Gastrocnemius medialis (tissue), 4 donors: ENCODE data around the gene CDA.

Experiments used
- CTCF ChIP-seq, 5 experiments: fragments of 450-650 bp in 3 of 5; fragments of 200-600 bp in 2 of 5; sonication (generic) in 2 of 5; IDR thresholded peaks in 4 of 5; conservative IDR thresholded peaks in 1 of 5; 1 replicate in 4 of 5; 2 replicates in 1 of 5; pipeline ENCODE4 v1.5.1; 2016 to 2019; ENCODE audit warnings: antibody characterized with exemption in 5 of 5, mild to moderate bottlenecking in 3 of 5, moderate library complexity in 3 of 5
- POLR2A ChIP-seq, 2 donors: fragments of 450-650 bp; IDR thresholded peaks; one replicate each; pipeline ENCODE4 v1.6.1; 2017; ENCODE audit warnings: antibody characterized with exemption in 2 of 2, mild to moderate bottlenecking in 2 of 2, moderate library complexity in 2 of 2

GRCh38 chr1:20658166-20658915 is 69.4 kb downstream of the CDA start:
- TF ChIP-seq POLR2A (IDR thresholded peaks at IDR 0.05) (no peak), CTCF (IDR thresholded peaks at IDR 0.05 in 4 of 5, conservative IDR thresholded peaks at IDR 0.05 in 1 of 5) (no peak)
